Activated CD4-positive, alpha-beta T cell treated with anti-CD3 and anti-CD28 coated beads for 4 hours (primary cell): Measurements from ENCODE around the gene SLC36A3.
"Not testable (repeated sequence)": the region's sequence is repeated elsewhere in the genome, so short reads cannot be mapped to it uniquely, and the experiment has no call there.

Experiments used
- DNase-seq, 2 donors: peaks; one replicate each; pipeline ENCODE4 v3.0.0-alpha.2; 2020

SLC36A3 gene

DNA sequence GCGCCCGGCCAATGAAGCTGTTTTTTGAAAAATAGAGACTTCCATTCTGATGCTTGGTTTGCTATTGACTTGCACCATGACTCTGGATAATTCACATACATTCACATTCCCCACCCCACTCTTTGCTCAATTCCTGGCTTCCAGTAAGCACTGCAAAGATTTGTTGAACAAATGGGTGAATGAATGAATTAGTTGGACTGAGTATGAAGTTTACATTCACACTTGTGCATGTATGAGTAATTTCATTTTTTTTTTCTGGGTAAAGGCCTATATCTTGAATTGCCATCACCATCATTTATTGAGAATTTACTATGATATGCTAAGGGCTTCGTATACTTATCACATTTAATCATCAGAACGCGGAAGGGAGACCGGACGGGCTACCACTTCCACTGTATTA is 65.9 kb downstream of the SLC36A3 start:
- DNase-seq = no peak

DNA sequence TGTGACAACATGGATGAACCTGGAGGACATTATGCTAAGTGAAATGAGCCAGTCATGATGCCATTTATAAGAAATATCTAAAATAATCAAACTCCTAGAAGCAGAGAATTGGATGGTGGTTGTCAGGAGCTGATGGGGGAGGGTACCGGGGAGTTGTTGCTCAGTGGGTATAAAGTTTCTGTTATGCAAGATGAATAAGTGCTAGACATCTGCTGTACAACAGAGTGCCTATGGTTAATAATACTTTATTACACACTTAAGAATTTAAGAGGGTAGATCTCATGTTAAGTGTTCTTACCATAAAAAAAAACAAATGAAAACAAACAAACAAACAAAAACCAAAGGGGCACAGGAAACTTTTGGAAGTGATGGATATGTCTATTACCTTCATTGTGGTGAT is 66.7 kb downstream of the SLC36A3 start:
- no peak for DNase-seq

GRCh38 chr5:151235239-151235571 is 68.4 kb downstream of the SLC36A3 start:
- not testable (repeated sequence) for DNase-seq

DNA sequence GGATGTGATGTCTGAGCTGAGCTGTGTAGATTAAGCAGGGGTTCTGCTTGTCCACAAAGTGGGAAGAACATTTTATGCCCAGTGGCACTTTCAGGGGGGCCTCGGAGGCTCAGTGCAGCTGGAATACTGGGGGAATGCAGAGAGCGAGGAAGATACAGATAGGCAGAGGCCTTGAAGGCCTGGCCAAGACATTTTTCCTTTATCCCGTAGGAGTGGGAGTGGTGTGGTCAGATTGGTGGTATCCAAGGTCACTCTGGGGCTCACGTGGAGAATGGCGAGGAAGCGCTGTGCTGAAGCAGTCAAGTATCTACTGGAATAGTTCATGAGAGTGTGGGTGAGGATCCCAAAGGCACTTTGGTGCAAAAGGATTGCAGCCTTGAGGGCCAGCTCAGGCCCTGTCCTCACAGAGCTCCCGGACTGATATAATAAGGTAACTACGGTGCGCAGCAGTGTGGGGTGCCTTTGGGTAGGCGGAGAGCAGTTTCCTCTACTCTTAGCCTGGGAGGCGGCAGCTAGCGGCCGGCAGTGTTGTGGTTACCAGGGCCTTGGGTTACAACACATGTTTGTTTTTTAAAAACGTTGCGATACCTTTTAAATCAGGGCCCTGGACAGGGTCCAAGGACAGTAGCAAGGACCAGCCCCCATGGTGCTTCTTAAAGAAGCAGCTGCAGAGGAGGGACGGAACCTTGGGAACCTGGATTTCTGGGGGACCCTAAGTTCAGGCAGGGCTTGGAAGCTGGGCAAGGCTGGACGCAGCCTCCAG is 68.9 kb downstream of the SLC36A3 start:
- DNase-seq = no peak

DNA sequence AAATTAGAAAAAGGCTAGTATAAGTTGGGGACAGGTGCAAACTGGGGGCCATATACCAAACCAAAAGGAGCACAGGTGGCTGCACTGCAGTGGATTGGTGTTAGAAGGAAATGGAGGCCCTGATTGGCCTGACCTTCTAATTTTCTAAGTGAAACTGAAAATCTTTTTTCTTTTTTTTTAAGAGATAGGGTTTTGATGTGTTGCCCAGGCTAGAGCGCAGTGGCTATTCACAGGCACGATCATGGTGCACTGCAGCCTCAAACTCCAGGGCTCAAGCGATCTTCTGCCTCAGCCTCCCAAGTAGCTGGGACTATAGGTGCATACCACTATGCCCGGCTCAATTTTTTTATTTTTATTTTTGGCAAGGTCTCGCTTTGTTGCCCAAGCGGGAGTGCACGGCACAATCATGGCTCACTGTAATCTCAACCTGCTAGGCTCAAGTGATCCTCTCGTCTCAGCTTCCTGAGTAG is 69.9 kb downstream of the SLC36A3 start:
- DNase-seq = no peak

- no peak for DNase-seq
These were observed 72.2 kb downstream of the SLC36A3 start for GRCh38 chr5:151231359-151231758.

GRCh38 chr5:151230048-151230680 is 73.4 kb downstream of the SLC36A3 start:
- no peak for DNase-seq

DNA sequence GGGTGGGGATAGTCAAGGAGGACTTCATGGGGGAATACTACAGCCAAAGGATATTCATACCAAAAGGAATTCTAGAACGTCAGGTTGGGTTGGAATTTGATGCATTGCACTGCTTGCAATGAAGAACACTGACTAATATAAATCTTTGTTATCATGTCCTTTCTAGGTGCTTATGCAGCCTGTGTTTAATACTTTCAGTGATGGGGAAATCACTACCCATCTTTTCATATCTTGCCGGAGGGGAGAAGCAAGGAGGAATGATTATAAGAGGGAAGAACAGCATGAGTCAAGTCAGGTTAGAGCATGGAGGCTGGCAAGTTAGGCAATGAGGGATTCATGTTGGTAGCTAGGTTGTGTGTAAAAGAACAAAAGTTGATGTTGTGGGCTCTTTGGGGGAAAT is 74.6 kb downstream of the SLC36A3 start:
- DNase-seq = no peak

DNA sequence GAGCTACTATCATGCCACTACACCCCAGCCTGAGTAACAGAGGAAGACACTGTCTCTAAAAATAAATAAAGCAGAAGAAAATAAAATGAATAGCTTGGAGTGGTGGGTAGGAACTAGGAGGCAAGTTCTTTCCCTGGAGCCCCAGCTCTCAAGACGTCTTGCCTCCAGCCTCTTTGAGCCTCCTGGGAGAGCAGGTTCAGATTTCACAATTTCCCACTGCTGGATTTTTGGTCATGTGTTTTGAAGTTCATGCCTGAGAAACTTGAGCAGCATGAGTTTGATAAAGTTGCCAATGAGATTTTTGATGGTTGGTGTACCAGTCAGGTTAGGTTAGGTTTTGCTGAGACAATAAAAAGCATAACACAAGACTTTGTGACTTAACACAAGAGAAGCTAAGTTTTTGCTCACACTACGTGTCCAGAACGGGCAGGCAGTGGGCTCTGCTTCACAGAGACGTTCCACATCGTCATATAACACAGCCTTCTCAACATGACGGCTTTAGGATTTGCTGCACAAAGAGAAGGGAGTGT is 75.6 kb downstream of the SLC36A3 start:
- no peak for DNase-seq
